ENCODE data around the gene FAM221A.
"Not testable (repeated sequence)": the region's sequence is repeated elsewhere in the genome, so short reads cannot be mapped to it uniquely, and the experiment has no call there.

The FAM221A gene

GRCh38 chr7:23700046-23700445, 20.0 kb downstream of the FAM221A start:
- DNase-seq (ENCODE audit: low read depth), result no peak

DNA sequence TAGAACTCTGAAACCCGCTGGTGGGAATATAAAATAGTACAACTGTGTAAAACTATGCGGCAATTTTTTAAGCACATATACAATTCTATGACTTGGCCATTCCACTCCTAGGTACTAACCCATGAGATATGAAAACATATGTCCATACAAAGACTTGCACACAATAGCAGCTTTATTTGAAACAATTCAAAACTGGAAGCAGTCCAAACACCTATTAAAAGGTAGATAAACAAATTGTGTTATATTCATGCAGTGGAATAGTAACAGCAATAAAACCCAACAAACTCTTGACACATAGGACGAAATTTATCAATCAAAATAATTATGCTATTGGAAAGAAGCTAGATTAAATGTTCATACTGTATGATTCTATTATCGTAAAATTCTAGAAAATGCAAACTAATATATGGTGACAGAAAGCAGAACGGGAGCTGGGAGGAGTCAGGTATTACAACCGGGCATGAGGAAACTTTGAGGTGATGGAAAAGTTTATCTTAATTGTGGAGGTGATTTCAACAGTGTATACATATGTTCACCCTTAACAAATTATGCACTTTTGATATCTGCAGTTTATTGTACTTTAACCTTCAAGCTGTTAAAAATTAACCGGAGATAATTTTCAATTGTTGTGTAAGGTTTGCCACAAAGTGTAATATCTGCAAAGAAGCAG, 29.2 kb downstream of the FAM221A start:
- no peak for DNase-seq (ENCODE audit: low read depth)

GRCh38 chr7:23710000-23710399, 30.0 kb downstream of the FAM221A start, which contains the start of gene STK31:
Gene STK31, plus strand, starts transcription at chr7:23710219. Its CDS starts 67 bp downstream, at chr7:23710286.
- DNase-seq (ENCODE audit: low read depth), result no peak

- DNase-seq (ENCODE audit: low read depth), result peak; percentile 64
Observed at GRCh38 chr7:23712368-23713284, 32.6 kb downstream of the FAM221A start.

DNA sequence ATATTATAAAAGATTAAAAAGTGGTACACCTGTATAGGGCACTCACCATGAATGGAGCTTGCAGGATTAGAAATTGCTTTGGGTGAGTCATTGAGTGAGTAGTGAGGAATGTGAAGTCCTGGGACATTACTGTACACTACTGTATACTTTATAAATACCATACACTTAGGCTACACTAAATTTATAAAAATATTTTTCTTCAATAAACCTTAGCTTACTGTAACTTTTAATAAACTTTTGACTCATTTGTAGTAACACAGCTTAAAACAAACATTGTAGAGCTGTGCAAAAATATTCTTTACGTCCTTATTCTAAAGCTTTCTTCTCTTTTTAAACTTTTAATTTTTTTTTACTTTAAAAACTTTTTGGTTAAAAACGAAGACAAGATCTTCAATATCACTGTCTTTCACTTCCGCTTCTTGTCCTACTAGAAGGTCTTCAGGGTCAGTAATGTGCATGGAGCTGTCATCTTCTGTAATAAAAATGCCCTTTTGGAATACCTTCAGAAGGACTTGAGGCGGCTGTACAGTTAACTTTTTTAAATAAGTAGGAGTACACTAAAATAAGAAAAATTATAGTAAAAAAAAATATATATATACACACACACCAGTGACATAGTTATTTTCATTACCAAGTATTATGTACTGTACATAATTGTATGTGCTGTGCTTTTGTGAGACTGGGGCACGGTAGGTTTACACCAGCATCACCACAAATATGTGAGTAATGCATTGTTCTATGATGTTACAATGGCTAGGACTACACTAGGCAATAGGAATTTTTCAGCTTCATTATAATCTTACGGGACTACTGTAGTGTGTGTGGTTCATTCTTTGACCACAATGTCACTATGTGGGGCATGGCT, 33.5 kb downstream of the FAM221A start:
- no peak for DNase-seq (ENCODE audit: low read depth)

DNA sequence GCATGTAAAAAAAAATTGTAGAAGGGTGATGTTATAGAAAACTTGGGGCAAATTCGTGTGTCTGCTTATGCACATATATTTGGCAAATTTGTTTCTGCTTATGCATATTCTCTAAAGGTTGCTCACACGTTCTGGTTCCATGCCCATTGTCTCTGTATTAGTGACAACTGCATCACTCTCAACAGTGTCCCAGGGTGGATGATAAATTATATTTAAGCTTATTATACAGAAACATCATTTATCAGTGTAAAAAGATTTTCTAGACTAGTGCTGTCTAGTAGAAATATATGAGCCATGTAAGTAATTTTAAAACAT, 34.1 kb downstream of the FAM221A start:
- DNase-seq (ENCODE audit: low read depth), result no peak

DNA sequence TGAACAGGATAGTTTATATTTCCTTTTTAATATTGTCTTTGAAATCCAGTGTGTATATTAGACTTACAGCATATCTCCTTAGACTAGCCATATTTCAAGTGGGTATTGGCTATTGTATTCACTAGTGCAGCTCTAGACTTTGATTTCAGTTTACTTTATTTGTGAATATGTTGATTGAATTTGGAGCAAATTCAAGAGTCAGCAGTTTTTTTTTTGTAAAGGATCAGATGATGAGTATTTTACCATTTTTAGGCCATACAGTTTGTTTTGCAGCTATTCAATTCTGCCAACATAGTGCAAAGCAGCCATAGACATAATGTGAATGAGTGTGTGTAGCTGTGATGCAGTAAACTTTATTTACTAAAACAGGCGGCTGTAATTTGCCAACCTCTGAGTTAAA, 34.6 kb downstream of the FAM221A start:
- no peak for DNase-seq (ENCODE audit: low read depth)

- DNase-seq (ENCODE audit: low read depth), result no peak
Observed at GRCh38 chr7:23715099-23715498, 35.1 kb downstream of the FAM221A start.

- no peak for DNase-seq (ENCODE audit: low read depth)
Observed at GRCh38 chr7:23717788-23718187, 37.8 kb downstream of the FAM221A start.

GRCh38 chr7:23721456-23721855, 41.5 kb downstream of the FAM221A start:
- no peak for DNase-seq (ENCODE audit: low read depth)

DNA sequence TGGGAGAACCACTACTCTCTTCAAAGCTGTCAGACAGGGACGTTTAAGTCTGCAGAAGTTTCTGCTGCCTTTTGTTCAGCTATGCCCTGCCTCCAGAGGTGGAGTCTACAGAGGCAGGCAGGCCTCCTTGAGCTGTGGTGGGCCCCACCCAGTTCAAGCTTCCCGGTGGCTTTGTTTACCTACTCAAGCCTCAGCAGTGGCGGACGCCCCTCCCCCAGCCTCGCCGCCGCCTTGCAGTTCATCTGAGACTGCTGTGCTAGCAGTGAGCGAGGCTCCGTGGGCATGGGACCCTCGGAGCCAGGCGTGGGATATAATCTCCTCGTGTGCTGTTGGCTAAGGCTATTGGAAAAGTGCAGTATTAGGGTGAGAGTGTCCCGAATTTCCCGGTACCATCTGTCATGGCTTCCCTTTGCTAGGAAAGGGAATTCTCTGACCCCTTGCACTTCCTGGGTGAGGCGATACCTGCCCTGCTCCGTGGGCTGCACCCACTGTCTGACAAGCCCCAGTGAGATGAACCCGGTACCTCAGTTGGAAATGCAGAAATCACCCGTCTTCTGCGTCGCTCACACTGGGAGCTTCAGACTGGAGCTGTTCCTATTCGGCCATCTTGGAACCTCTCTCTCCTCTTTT, 42.7 kb downstream of the FAM221A start:
- not testable (repeated sequence) for DNase-seq (ENCODE audit: low read depth)

DNA sequence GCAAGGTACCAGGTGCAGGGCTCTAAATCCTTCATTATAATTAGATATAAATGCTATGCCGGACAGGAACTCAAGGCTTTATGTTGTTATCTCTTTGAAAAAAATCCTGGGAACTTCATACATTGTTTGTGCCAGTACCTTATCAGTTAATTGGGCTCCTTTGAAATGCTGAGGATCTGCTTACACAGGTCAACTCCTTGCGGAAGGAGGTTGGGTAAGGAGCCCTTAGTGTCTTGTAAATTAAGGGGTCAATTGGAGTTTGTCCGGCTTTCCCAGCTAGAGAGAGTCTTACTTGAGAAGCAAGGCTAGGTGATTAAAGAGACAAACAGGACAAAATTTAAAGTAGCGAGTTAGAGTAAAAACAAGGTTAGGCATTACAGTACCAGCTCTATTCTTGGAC, 44.1 kb downstream of the FAM221A start:
- not testable (repeated sequence) for DNase-seq (ENCODE audit: low read depth)

DNA sequence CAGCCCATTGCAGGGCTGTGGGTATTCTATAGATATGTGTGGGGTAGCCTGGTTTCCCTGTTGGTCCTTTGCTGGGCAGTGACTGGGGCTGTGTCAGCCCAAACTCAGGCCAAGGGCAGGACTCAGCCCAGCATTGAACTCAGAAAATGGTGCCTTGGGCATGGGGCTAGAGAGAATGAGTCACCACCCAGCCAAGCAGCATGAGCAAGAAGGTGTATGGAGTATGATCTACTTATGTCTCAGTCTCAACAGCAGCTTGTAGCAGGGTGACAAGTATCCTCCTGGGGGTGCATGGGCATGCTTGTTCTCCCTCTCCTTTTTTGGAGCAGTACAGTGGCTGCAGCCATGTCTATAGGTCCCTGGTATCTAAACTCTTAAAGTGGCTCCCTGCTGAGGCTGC, 62.1 kb downstream of the FAM221A start:
- no peak for DNase-seq (ENCODE audit: low read depth)

GRCh38 chr7:23743226-23743625, 63.2 kb downstream of the FAM221A start:
- no peak for DNase-seq (ENCODE audit: low read depth)

DNA sequence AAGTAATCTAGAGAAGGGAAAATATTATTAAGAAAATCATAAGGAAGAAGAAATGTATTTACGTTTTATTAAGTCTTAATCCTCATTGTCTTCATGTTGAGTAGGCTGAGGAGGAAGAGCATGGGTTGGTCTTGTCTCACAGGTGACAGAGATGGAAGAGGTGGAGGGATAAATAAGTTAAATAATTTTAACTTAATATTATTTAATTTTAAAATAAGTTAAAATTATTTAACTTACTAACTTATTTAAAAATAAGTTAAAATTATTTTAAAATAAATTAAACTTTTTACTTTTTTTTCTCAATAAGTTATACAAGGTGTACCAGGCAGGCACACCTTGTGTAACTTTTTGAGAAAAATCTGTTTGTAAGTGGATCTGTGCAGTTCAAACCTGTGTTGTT, 66.6 kb downstream of the FAM221A start:
- no peak for DNase-seq (ENCODE audit: low read depth)

GRCh38 chr7:23751852-23752251, 71.9 kb downstream of the FAM221A start:
- no peak for DNase-seq (ENCODE audit: low read depth)

Measured in fibroblast of the conjunctiva (primary cell).